Adrenal gland (tissue), 12 donors: ENCODE measurements around the gene CORT. TPM values are rescaled to one million over a fixed set of nuclear protein-coding genes. Genes with fewer than 3 reads are reported as not detected.
"Not testable (repeated sequence)": the region's sequence is repeated elsewhere in the genome, so short reads cannot be mapped to it uniquely, and the experiment has no call there.

ENCODE experiments used
- DNase-seq, 7 donors: peaks; one replicate each; pipeline ENCODE4 v3.0.0-alpha.2; 2019 to 2020
- H3K27ac ChIP-seq, 5 donors: fragments of 200-600 bp; sonication (generic) in 4 of 5; 1 replicate in 3 of 5; 2 replicates in 2 of 5; pipeline versions ENCODE4 v1.5.1 to v1.8.0; 2016 to 2020; ENCODE audit warnings: mild to moderate bottlenecking in 1 of 5
- H3K27me3 ChIP-seq: fragments of 200-600 bp; 2 replicates; pipeline ENCODE4 v1.8.0; 2021
- H3K36me3 ChIP-seq, 2 donors: fragments of 200-600 bp; replicated peaks in 1 of 2; 1 replicate in 1 of 2; 2 replicates in 1 of 2; pipeline versions ENCODE4 v1.5.1 to v1.8.0; 2018 to 2022
- H3K4me1 ChIP-seq, 2 donors: fragments of 200-600 bp; replicated peaks in 1 of 2; 1 replicate in 1 of 2; 2 replicates in 1 of 2; pipeline versions ENCODE4 v1.5.1 to v1.8.0; 2018 to 2021
- H3K4me3 ChIP-seq, 4 donors: fragments of 200-600 bp; sonication (generic) in 3 of 4; one replicate each; pipeline ENCODE4 v1.5.1; 2016 to 2018
- H3K9me3 ChIP-seq, 3 donors: fragments of 200-600 bp; sonication (generic) in 1 of 3; replicated peaks in 1 of 3; 1 replicate in 2 of 3; 2 replicates in 1 of 3; pipeline versions ENCODE4 v1.5.1 to v1.8.0; 2016 to 2021
- POLR2A ChIP-seq, 2 donors: fragments of 450-650 bp; IDR thresholded peaks; one replicate each; pipeline ENCODE4 v1.6.1; 2017; ENCODE audit warnings: antibody characterized with exemption in 2 of 2, mild to moderate bottlenecking in 2 of 2, moderate library complexity in 1 of 2
- WGBS, 4 donors: extraction: QIAGEN DNeasy Blood & Tissue Kit in 2 of 4; methylation state at CpG; one replicate each; pipeline versions ENCODE4 v1.1.5 to v1.1.7; 2013 to 2017; 5-methylcytosine and 5-hydroxymethylcytosine counted together
- intact Hi-C, 2 donors: fragments of 100-400 bp; cut with DNase I; formaldehyde crosslinking; loops; one replicate each; pipeline versions ENCODE4 v1.14.1 to v1.15.0; 2022 to 2023
- polyA plus RNA-seq, 3 donors: library from polyadenylated mRNA; stranded (reverse); fragments of 200-250 nt in 2 of 3; fragments of 350-450 nt in 1 of 3; fragmentation: Illumina TruSeq in 1 of 3; extraction: RNeasy Lipid Tissue Mini Kit (QIAGEN cat#74804) in 1 of 3; gene quantifications; one replicate each; pipeline ENCODE4 v1.2.3, GENCODE V29; 2013 to 2014
- total RNA-seq, 9 donors: library from RNA; depleted of rRNA in 4 of 9; stranded (reverse); fragments of >200 nt in 4 of 9; fragments of 120-200 nt in 1 of 9; fragmentation: NEBNext Ultra II Directional in 1 of 9; extraction: Animal tissue kit (Norgen Biotek cat#: 25700) in 1 of 9; gene quantifications; one replicate each; pipeline versions ENCODE4 v1.1.0 to v1.2.4, GENCODE V29; 2013 to 2023
- TF ChIP-seq, protein P1 (sequence below), 6 experiments: fragments of 450-650 bp in 4 of 6; fragments of 200-600 bp in 2 of 6; sonication (generic) in 1 of 6; IDR thresholded peaks; 1 replicate in 5 of 6; 2 replicates in 1 of 6; pipeline versions ENCODE4 v1.5.1 to v1.8.0; 2016 to 2021; ENCODE audit warnings: antibody characterized with exemption in 6 of 6, mild to moderate bottlenecking in 2 of 6, moderate library complexity in 1 of 6
- donor health status: healthy with polysubstance abuse.
- donor health status: Bipolar disorder and iron deficiency.
- donor health status: DM: yes; HTN: yes; CAD: no.
- donor health status: DM: no; HTN: no; CAD: no.
- donor health status: DM: no; HTN: no; CAD: no.
- donor health status: DM: yes; HTN: yes; CAD: no.

CORT gene
- total and polyA plus RNA-seq, 12 donors: 0.44 to 1.4 (median 0.51) TPM; not detected in 6

DNA sequence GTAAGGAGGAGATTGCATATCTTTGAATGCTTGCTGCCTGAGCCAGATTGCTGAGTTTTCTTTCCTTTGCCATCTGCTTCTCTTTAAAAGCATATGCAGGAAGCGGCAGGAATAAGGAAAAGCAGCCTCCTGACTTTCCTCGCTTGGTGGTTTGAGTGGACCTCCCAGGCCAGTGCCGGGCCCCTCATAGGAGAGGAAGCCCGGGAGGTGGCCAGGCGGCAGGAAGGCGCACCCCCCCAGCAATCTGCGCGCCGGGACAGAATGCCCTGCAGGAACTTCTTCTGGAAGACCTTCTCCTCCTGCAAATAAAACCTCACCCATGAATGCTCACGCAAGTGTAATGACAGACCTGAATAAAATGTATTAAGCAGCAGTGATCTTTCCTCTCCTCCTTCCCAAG lies 1.5 kb downstream of the CORT start:
- 17 to 27% (median 19%) methylated on average over 7 to 10 of the region's 10 CpGs for WGBS, 4 donors
- Histone ChIP-seq H3K36me3 (no peaks in the 10 kb centered on the region), H3K4me3 (no peak overlapping the region), H3K9me3 (no peaks in the 10 kb centered on the region), H3K27me3 (no peaks in the 10 kb centered on the region), H3K4me1 (no peaks in the 10 kb centered on the region), H3K27ac (no peak overlapping the region)
- DNase-seq: no peak
- TF ChIP-seq POLR2A (IDR thresholded peaks at IDR 0.05): no peak
- TF ChIP-seq, protein P1, sequence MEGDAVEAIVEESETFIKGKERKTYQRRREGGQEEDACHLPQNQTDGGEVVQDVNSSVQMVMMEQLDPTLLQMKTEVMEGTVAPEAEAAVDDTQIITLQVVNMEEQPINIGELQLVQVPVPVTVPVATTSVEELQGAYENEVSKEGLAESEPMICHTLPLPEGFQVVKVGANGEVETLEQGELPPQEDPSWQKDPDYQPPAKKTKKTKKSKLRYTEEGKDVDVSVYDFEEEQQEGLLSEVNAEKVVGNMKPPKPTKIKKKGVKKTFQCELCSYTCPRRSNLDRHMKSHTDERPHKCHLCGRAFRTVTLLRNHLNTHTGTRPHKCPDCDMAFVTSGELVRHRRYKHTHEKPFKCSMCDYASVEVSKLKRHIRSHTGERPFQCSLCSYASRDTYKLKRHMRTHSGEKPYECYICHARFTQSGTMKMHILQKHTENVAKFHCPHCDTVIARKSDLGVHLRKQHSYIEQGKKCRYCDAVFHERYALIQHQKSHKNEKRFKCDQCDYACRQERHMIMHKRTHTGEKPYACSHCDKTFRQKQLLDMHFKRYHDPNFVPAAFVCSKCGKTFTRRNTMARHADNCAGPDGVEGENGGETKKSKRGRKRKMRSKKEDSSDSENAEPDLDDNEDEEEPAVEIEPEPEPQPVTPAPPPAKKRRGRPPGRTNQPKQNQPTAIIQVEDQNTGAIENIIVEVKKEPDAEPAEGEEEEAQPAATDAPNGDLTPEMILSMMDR (IDR thresholded peaks at IDR 0.05): no peak
- intact Hi-C loops: no loop called here

DNA sequence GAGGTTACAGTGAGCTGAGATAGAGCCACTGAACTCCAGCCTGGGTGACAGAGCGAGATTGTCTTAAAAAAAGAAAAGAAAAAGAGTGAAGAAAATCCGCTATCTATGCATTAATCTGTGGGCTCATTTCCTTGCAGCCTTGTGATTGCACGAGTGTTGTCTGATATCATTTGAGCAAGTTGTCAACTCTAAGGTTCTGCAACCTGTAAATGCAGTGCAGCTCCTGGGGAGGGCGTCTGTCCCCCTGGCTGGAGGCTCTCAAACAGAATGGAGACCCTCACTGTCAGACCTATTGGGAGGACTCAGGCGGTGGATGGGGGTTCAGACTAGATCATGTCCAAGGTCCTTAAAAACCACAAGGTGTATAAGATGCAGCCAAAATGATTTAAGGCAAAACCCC lies 6.2 kb downstream of the CORT start:
- no peak for DNase-seq
- TF ChIP-seq POLR2A (IDR thresholded peaks at IDR 0.05): no peak
- TF ChIP-seq, protein P1 (IDR thresholded peaks at IDR 0.05): no peak
- Histone ChIP-seq H3K27me3 (no peaks in the 10 kb centered on the region), H3K9me3 (no peaks in the 10 kb centered on the region), H3K4me1 (no peaks in the 10 kb centered on the region), H3K27ac (no peak overlapping the region), H3K36me3 (peaks cover 0 to 3% of the 10 kb centered on the region in 2 donors), H3K4me3 (no peak overlapping the region)
- intact Hi-C loops: no loop called here
- WGBS, 4 donors: 78 to 93% (median 86%) methylated on average over 5 of the region's 5 CpGs

DNA sequence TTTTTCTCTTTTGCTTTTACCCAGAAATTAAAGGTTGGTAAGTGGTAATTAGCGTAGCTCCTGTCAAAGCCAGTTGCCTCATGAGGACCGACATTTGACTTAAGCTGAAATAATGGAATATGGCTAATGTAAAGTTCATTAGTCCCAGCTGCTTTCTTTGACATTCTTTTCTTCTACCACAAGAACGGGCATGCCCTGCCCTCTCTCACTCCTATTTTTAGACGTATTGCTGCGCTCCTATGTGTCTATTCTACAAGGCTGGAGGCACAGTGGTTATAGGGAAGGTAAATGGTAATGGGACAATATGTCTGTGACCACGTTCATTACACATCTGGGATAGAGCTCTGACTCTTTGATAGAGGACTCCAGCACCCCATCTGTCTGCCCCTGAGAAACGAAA lies 6.8 kb downstream of the CORT start:
- Histone ChIP-seq H3K27ac (no peak overlapping the region), H3K9me3 (no peaks in the 10 kb centered on the region), H3K4me1 (no peaks in the 10 kb centered on the region), H3K36me3 (peaks cover 0 to 9% of the 10 kb centered on the region in 2 donors), H3K27me3 (no peaks in the 10 kb centered on the region), H3K4me3 (no peak overlapping the region)
- intact Hi-C loops: no loop called here
- TF ChIP-seq, protein P1 (IDR thresholded peaks at IDR 0.05): no peak
- no peak for TF ChIP-seq POLR2A (IDR thresholded peaks at IDR 0.05)
- WGBS, 4 donors: 83 to 86% (median 83%) methylated on average over 7 of the region's 7 CpGs
- no peak for DNase-seq

DNA sequence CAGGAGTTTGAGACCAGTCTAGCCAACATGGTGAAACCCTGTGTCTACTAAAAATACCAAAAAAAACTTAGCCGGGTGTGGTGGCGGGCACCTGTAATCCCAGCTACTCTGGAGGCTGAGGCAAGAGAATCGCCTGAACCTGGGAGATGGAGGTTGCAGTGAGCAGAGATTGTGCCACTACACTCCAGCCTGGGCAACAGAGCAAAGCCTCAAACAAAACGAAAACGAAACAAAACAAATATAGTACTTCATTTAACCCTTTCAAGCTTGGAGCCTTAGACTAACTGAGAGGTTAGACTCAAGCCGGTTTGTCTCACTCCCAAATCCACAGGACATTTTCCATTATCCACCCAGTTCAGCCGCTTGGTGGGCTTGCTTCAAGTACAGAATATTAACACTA lies 7.6 kb downstream of the CORT start:
- intact Hi-C loops, DNase-seq, H3K27me3 ChIP-seq, H3K4me3 ChIP-seq, H3K9me3 ChIP-seq, H3K4me1 ChIP-seq: not testable (repeated sequence)
- 60 to 67% (median 65%) methylated on average over 7 of the region's 7 CpGs for WGBS, 4 donors
- Histone ChIP-seq H3K36me3 (peaks cover 0 to 17% of the 10 kb centered on the region in 2 donors), H3K27ac (peak overlapping the region in 1 of 5 donors; percentile 6)

DNA sequence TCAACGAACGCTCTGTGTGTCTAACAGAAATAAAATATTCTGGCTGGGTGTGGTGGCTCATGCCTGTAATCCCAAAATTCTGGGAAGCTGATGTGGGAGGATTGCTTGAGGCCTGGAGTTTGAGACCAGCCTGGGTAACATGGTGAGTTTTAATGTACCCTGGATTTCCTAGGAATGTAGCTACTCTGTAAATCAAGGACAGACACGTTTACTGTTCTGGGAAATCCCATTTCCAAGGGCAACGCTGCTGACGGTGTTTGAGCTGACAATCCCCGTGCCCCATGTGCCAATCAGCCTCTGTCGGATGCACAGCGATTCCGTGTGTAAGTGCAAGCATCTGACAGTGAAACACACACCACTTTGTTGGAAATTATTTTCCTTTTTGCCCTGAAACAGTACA lies 8.0 kb downstream of the CORT start:
- Histone ChIP-seq H3K27me3 (no peaks in the 10 kb centered on the region), H3K36me3 (peaks cover 0 to 21% of the 10 kb centered on the region in 2 donors), H3K4me3 (no peak overlapping the region), H3K4me1 (no peaks in the 10 kb centered on the region), H3K9me3 (no peaks in the 10 kb centered on the region), H3K27ac (peak overlapping the region in 1 of 5 donors; percentile 6)
- DNase-seq: peak in 2 of 7 donors; percentile 15 to 27
- TF ChIP-seq, protein P1 (IDR thresholded peaks at IDR 0.05): no peak
- TF ChIP-seq POLR2A (IDR thresholded peaks at IDR 0.05): no peak
- intact Hi-C loops: no loop called here
- WGBS, 4 donors: 43 to 74% (median 49%) methylated on average over 9 of the region's 9 CpGs
